ENCODE measurements around the gene HENMT1. TPM values are rescaled to one million over a fixed set of nuclear protein-coding genes. Genes with fewer than 3 reads are reported as not detected.

Gene HENMT1
- total and polyA plus RNA-seq, 2 experiments from 2014 or later, result 3.8 to 4.7 TPM

DNA sequence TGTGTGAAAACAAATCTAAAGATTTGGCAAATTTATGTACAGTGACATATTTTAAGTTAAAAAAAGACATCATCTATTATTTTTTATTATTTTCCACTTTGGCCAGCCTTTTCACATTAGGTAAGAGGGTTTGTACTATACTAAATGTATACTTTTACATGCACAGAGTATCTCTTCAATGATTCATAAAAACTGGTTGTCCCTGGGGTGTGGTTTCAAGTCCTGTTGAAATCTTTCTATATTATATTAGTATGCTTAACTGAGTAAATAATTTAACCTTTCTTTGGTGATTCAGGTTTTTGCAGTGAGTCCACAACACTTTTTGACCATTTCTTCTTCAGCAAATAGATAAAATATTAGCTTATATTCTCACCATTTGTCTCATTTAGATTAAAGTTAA lies 55.3 kb downstream of the HENMT1 start:
- H3K4me2 ChIP-seq, result no peak overlapping the region
- TF ChIP-seq, protein P1, sequence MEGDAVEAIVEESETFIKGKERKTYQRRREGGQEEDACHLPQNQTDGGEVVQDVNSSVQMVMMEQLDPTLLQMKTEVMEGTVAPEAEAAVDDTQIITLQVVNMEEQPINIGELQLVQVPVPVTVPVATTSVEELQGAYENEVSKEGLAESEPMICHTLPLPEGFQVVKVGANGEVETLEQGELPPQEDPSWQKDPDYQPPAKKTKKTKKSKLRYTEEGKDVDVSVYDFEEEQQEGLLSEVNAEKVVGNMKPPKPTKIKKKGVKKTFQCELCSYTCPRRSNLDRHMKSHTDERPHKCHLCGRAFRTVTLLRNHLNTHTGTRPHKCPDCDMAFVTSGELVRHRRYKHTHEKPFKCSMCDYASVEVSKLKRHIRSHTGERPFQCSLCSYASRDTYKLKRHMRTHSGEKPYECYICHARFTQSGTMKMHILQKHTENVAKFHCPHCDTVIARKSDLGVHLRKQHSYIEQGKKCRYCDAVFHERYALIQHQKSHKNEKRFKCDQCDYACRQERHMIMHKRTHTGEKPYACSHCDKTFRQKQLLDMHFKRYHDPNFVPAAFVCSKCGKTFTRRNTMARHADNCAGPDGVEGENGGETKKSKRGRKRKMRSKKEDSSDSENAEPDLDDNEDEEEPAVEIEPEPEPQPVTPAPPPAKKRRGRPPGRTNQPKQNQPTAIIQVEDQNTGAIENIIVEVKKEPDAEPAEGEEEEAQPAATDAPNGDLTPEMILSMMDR (IDR thresholded peaks at IDR 0.05; ENCODE audit: poor library complexity), result no peak
- TF ChIP-seq EZH2phosphoT487 (IDR thresholded peaks at IDR 0.05; ENCODE audit: low read depth, severe bottlenecking, unreplicated experiment) (no peak), EZH2 (IDR thresholded peaks at IDR 0.05; ENCODE audit: borderline replicate concordance) (no peak)
- DNase-seq (ENCODE audit: low spot score), result no peak
- no peaks in the 10 kb centered on the region for H3K36me3 ChIP-seq (replicated peaks; ENCODE audit: insufficient read depth, low read depth)
- no peaks in the 10 kb centered on the region for H4K20me1 ChIP-seq (ENCODE audit: insufficient read depth, poor library complexity, severe bottlenecking)
- no peaks in the 10 kb centered on the region for H3K27me3 ChIP-seq
- no peaks in the 10 kb centered on the region for H3K4me1 ChIP-seq (ENCODE audit: insufficient read depth)
- no peak overlapping the region for H3K4me3 ChIP-seq
- H3K9me3 ChIP-seq (ENCODE audit: low read depth), result no peaks in the 10 kb centered on the region
- no peak overlapping the region for H3K27ac ChIP-seq
- no peaks in the 10 kb centered on the region for H3K9me2 ChIP-seq (replicated peaks; ENCODE audit: insufficient read depth)
- H2AFZ ChIP-seq, result no peak overlapping the region
- H3K79me2 ChIP-seq, result no peaks in the 10 kb centered on the region

DNA sequence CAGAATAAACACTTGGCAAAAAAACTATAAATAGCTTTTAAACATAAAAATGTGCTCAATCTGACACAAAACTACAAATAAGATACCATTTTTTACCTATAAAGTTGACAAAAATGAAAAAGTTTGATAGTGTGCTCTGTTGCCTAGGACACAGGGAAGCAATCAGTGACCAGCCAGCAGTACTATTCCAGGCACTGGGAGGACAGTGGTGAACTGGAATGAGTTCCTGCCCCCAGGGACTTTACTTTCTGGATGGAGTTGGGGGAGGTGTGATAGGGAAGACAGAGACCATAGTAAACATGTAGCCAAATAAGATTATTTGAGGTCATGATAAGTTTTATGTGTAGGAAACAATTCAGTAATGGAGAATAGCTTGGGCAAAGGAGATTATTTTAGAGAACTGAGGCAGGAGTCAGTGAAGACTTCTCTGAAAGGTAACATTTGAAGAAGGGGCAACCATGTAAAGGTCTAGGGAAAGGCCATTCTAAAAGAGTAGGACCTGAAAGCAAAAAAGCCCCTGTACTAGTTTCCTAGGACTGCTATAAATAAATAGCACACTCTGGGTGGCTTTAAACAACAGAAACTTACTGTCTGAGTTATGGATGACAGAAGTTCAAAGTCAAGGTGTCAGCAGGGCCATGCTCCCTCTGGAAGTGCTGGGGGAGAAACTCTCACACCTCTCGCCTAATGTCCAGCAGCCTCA lies 59.0 kb downstream of the HENMT1 start:
- no peaks in the 10 kb centered on the region for H3K36me3 ChIP-seq (replicated peaks; ENCODE audit: insufficient read depth, low read depth)
- H2AFZ ChIP-seq, result no peak overlapping the region
- WGBS (ENCODE audit: low lambda C conversion rate, missing lambda C conversion rate), result 93% methylated on average over 1 of the region's 1 CpG
- H4K20me1 ChIP-seq (ENCODE audit: insufficient read depth, poor library complexity, severe bottlenecking), result no peaks in the 10 kb centered on the region
- H3K4me2 ChIP-seq, result no peak overlapping the region
- H3K4me1 ChIP-seq (ENCODE audit: insufficient read depth), result peaks cover 6% of the 10 kb centered on the region
- DNase-seq (ENCODE audit: low spot score), result no peak
- H3K9me2 ChIP-seq (replicated peaks; ENCODE audit: insufficient read depth), result no peaks in the 10 kb centered on the region
- TF ChIP-seq EZH2phosphoT487 (IDR thresholded peaks at IDR 0.05; ENCODE audit: low read depth, severe bottlenecking, unreplicated experiment) (no peak), EZH2 (IDR thresholded peaks at IDR 0.05; ENCODE audit: borderline replicate concordance) (no peak)
- TF ChIP-seq, protein P1 (IDR thresholded peaks at IDR 0.05; ENCODE audit: poor library complexity), result no peak
- H3K27me3 ChIP-seq, result no peaks in the 10 kb centered on the region
- H3K9me3 ChIP-seq (ENCODE audit: low read depth), result no peaks in the 10 kb centered on the region
- H3K27ac ChIP-seq, result no peak overlapping the region
- H3K4me3 ChIP-seq, result no peak overlapping the region
- peaks cover 2% of the 10 kb centered on the region for H3K79me2 ChIP-seq

DNA sequence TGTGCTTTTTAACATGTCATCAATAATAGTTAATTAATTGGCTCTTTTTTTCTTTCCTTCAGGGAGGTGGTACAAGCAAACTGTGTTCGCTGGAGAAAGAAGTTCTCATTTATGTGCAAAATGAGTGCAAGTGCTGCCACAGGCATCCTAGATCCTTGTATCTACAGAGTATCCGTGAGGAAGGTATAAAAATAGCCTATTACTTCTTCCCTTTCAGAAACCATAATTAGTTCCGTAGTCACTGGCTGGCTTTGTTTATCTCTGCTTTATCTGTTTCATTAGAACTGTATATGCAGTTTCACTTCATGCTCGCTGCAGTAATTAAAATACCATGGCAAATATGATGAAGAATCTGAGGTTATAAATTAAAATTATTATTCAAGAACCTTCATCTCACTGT lies 60.4 kb downstream of the HENMT1 start:
- DNase-seq (ENCODE audit: low spot score), result no peak
- 73% methylated on average over 4 of the region's 4 CpGs for WGBS (ENCODE audit: low lambda C conversion rate, missing lambda C conversion rate)
- H3K4me3 ChIP-seq, result no peak overlapping the region

More for the DNA sequence above, 60.4 kb downstream of the HENMT1 start:
- H3K27me3 ChIP-seq, result no peaks in the 10 kb centered on the region
- H3K36me3 ChIP-seq (replicated peaks; ENCODE audit: insufficient read depth, low read depth), result no peaks in the 10 kb centered on the region
- peaks cover 12% of the 10 kb centered on the region for H3K4me1 ChIP-seq (ENCODE audit: insufficient read depth)
- no peak overlapping the region for H2AFZ ChIP-seq
- no peak overlapping the region for H3K27ac ChIP-seq
- H3K79me2 ChIP-seq, result peaks cover 2% of the 10 kb centered on the region
- TF ChIP-seq EZH2 (IDR thresholded peaks at IDR 0.05; ENCODE audit: borderline replicate concordance) (no peak), EZH2phosphoT487 (IDR thresholded peaks at IDR 0.05; ENCODE audit: low read depth, severe bottlenecking, unreplicated experiment) (no peak)
- TF ChIP-seq, protein P1 (IDR thresholded peaks at IDR 0.05; ENCODE audit: poor library complexity), result no peak
- H3K4me2 ChIP-seq, result no peak overlapping the region
- no peaks in the 10 kb centered on the region for H3K9me2 ChIP-seq (replicated peaks; ENCODE audit: insufficient read depth)
- H4K20me1 ChIP-seq (ENCODE audit: insufficient read depth, poor library complexity, severe bottlenecking), result no peaks in the 10 kb centered on the region
- H3K9me3 ChIP-seq (ENCODE audit: low read depth), result no peaks in the 10 kb centered on the region
